Peyer's patch (tissue), 4 donors: Measurements from ENCODE around the gene TTI1.

Experiments
- POLR2A ChIP-seq, 2 donors: fragments of 450-650 bp; IDR thresholded peaks; one replicate each; pipeline ENCODE4 v1.5.1; 2017; ENCODE audit warnings: antibody characterized with exemption in 2 of 2, mild to moderate bottlenecking in 2 of 2, moderate library complexity in 2 of 2
- TF ChIP-seq, protein P1 (sequence below), 6 experiments: fragments of 450-650 bp in 4 of 6; fragments of 200-600 bp in 2 of 6; sonication (generic) in 1 of 6; IDR thresholded peaks; one replicate each; pipeline ENCODE4 v1.5.1; 2017 to 2019; ENCODE audit warnings: antibody characterized with exemption in 6 of 6, mild to moderate bottlenecking in 3 of 6, moderate library complexity in 1 of 6

DNA sequence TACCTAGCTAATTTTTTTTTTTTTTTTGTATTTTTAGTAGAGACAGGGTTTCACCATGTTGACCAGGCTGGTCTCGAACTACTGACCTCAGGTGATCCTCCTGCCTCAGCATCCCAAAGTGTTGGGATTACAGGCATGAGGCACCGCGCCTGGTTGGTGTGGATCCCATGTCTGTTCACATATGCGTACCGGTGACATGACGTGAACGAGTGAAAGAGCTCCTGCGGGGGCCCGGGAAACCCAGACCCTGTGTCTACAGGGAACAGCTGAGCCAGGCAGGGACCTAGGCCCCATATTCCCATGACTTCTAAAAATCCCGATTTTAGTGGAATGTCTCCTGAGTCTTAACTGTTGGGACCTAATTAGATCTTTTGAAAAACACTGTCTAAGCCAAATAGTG is 97.2 kb downstream of the TTI1 start:
- no peak for TF ChIP-seq POLR2A (IDR thresholded peaks at IDR 0.05)
- TF ChIP-seq, protein P1, sequence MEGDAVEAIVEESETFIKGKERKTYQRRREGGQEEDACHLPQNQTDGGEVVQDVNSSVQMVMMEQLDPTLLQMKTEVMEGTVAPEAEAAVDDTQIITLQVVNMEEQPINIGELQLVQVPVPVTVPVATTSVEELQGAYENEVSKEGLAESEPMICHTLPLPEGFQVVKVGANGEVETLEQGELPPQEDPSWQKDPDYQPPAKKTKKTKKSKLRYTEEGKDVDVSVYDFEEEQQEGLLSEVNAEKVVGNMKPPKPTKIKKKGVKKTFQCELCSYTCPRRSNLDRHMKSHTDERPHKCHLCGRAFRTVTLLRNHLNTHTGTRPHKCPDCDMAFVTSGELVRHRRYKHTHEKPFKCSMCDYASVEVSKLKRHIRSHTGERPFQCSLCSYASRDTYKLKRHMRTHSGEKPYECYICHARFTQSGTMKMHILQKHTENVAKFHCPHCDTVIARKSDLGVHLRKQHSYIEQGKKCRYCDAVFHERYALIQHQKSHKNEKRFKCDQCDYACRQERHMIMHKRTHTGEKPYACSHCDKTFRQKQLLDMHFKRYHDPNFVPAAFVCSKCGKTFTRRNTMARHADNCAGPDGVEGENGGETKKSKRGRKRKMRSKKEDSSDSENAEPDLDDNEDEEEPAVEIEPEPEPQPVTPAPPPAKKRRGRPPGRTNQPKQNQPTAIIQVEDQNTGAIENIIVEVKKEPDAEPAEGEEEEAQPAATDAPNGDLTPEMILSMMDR (IDR thresholded peaks at IDR 0.05): no peak
